Measurements from ENCODE around the gene CLIP4. TPM values are rescaled to one million over a fixed set of nuclear protein-coding genes. Genes with fewer than 3 reads are reported as not detected.

Gene CLIP4
- total and polyA plus RNA-seq, 2 of the 13 experiments (the other 11 are each of a cell fraction or from before 2014, with no cell fraction given) = 0.46 to 0.49 TPM

DNA sequence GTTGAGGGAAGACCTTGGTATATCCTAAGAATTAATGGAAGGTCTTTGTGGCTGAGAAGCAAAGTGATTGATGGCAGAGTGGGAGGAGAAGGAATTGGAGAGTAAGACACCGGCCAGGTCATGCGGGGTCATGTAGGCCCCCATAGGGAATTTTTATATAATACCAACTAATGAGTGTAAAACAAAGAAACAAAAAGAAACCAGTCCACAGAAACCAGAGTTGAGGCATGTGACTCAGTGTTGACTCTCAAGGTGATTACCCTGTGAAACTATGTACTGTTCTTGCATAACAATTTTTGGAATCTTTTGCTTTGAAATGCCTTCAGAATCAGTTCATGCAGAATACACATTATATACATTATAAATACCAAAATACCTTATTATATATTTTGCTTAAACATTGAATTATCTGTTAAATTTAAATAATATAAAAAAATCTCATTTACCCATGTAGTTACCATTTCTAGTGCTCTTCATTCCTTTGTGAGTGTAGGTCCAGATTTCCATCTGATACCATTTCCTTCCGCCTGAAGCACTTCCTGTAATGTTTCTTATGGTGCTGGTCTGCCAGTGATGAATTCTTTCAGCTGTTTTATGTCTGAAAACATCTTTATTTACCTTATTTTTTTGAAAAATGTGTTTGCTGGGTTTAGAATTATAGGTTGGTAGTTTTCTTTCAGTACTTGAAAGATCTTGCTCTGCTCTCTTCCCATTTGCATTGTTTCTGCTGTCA lies 8.6 kb downstream of the CLIP4 start (continued):
- TF ChIP-seq, protein P1, sequence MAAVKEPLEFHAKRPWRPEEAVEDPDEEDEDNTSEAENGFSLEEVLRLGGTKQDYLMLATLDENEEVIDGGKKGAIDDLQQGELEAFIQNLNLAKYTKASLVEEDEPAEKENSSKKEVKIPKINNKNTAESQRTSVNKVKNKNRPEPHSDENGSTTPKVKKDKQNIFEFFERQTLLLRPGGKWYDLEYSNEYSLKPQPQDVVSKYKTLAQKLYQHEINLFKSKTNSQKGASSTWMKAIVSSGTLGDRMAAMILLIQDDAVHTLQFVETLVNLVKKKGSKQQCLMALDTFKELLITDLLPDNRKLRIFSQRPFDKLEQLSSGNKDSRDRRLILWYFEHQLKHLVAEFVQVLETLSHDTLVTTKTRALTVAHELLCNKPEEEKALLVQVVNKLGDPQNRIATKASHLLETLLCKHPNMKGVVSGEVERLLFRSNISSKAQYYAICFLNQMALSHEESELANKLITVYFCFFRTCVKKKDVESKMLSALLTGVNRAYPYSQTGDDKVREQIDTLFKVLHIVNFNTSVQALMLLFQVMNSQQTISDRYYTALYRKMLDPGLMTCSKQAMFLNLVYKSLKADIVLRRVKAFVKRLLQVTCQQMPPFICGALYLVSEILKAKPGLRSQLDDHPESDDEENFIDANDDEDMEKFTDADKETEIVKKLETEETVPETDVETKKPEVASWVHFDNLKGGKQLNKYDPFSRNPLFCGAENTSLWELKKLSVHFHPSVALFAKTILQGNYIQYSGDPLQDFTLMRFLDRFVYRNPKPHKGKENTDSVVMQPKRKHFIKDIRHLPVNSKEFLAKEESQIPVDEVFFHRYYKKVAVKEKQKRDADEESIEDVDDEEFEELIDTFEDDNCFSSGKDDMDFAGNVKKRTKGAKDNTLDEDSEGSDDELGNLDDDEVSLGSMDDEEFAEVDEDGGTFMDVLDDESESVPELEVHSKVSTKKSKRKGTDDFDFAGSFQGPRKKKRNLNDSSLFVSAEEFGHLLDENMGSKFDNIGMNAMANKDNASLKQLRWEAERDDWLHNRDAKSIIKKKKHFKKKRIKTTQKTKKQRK (IDR thresholded peaks at IDR 0.05; ENCODE audit: low read length) = no peak
- TF ChIP-seq PAWR (CRISPR knock-in tag; IDR thresholded peaks at IDR 0.05; ENCODE audit: borderline replicate concordance) (no peak), NFE2L2 (IDR thresholded peaks at IDR 0.05; ENCODE audit: low read length) (no peak), MBD4 (IDR thresholded peaks at IDR 0.05; ENCODE audit: borderline replicate concordance, low read length) (no peak), ZNF724P (CRISPR knock-in tag; IDR thresholded peaks at IDR 0.05; ENCODE audit: borderline replicate concordance) (no peak), ARID2 (CRISPR knock-in tag; IDR thresholded peaks at IDR 0.05; ENCODE audit: borderline replicate concordance) (no peak), ZNF383 (CRISPR knock-in tag; IDR thresholded peaks at IDR 0.05; ENCODE audit: borderline replicate concordance) (no peak), GATAD2A (CRISPR knock-in tag; IDR thresholded peaks at IDR 0.05) (peak; percentile 50), MTF2 (CRISPR knock-in tag; IDR thresholded peaks at IDR 0.05; ENCODE audit: borderline replicate concordance) (no peak), DNMT1 (CRISPR knock-in tag; IDR thresholded peaks at IDR 0.05) (no peak), NR2F6 (IDR thresholded peaks at IDR 0.05) (peak; percentile 30; the same call in 1 of the 2 replicates), NR2F6 (CRISPR knock-in tag; IDR thresholded peaks at IDR 0.05) (no peak), ONECUT2 (CRISPR knock-in tag; IDR thresholded peaks at IDR 0.05) (no peak), SRY (CRISPR knock-in tag; IDR thresholded peaks at IDR 0.05) (no peak), ZNF776 (CRISPR knock-in tag; IDR thresholded peaks at IDR 0.05) (no peak), NCOA1 (CRISPR knock-in tag; IDR thresholded peaks at IDR 0.05) (no peak), AGO2 (optimal IDR thresholded peaks at IDR 0.05; ENCODE audit: low read depth, low read length) (no peak), HDAC2 (CRISPR knock-in tag; IDR thresholded peaks at IDR 0.05) (no peak), PPARG (CRISPR knock-in tag; conservative IDR thresholded peaks at IDR 0.05) (no peak), ZMYM4 (CRISPR knock-in tag; IDR thresholded peaks at IDR 0.05) (no peak), GLI4 (CRISPR knock-in tag; IDR thresholded peaks at IDR 0.05; ENCODE audit: borderline replicate concordance) (no peak), ZC3H4 (CRISPR knock-in tag; IDR thresholded peaks at IDR 0.05; ENCODE audit: borderline replicate concordance) (no peak), ZNF563 (CRISPR knock-in tag; IDR thresholded peaks at IDR 0.05) (no peak), ZNF468 (CRISPR knock-in tag; IDR thresholded peaks at IDR 0.05) (no peak), ZBTB1 (CRISPR knock-in tag; IDR thresholded peaks at IDR 0.05; ENCODE audit: borderline replicate concordance) (no peak), RAD51 (IDR thresholded peaks at IDR 0.05; ENCODE audit: borderline replicate concordance) (no peak), SAP130 (CRISPR knock-in tag; IDR thresholded peaks at IDR 0.05; ENCODE audit: low read depth) (0 out of 2 replicates have a peak, but pooled peaks have one; percentile 22)
- TF ChIP-seq, protein P2, sequence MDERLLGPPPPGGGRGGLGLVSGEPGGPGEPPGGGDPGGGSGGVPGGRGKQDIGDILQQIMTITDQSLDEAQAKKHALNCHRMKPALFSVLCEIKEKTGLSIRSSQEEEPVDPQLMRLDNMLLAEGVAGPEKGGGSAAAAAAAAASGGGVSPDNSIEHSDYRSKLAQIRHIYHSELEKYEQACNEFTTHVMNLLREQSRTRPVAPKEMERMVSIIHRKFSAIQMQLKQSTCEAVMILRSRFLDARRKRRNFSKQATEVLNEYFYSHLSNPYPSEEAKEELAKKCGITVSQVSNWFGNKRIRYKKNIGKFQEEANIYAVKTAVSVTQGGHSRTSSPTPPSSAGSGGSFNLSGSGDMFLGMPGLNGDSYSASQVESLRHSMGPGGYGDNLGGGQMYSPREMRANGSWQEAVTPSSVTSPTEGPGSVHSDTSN (CRISPR knock-in tag; IDR thresholded peaks at IDR 0.05) = no peak
- TF ChIP-seq, protein P3, sequence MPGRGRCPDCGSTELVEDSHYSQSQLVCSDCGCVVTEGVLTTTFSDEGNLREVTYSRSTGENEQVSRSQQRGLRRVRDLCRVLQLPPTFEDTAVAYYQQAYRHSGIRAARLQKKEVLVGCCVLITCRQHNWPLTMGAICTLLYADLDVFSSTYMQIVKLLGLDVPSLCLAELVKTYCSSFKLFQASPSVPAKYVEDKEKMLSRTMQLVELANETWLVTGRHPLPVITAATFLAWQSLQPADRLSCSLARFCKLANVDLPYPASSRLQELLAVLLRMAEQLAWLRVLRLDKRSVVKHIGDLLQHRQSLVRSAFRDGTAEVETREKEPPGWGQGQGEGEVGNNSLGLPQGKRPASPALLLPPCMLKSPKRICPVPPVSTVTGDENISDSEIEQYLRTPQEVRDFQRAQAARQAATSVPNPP (CRISPR knock-in tag; IDR thresholded peaks at IDR 0.05) = no peak
